HG03064 (cell line): ENCODE data around the gene RAB25.
"Not testable (repeated sequence)": the region's sequence is repeated elsewhere in the genome, so short reads cannot be mapped to it uniquely, and the experiment has no call there.

Source experiments
- ATAC-seq: cut with Tn5 transposase; IDR thresholded peaks from one replicate; pipeline ENCODE4 v1.9.1; 2021; ENCODE audit warnings: low read depth; ENCODE audit not compliant: unreplicated experiment

The RAB25 gene

DNA sequence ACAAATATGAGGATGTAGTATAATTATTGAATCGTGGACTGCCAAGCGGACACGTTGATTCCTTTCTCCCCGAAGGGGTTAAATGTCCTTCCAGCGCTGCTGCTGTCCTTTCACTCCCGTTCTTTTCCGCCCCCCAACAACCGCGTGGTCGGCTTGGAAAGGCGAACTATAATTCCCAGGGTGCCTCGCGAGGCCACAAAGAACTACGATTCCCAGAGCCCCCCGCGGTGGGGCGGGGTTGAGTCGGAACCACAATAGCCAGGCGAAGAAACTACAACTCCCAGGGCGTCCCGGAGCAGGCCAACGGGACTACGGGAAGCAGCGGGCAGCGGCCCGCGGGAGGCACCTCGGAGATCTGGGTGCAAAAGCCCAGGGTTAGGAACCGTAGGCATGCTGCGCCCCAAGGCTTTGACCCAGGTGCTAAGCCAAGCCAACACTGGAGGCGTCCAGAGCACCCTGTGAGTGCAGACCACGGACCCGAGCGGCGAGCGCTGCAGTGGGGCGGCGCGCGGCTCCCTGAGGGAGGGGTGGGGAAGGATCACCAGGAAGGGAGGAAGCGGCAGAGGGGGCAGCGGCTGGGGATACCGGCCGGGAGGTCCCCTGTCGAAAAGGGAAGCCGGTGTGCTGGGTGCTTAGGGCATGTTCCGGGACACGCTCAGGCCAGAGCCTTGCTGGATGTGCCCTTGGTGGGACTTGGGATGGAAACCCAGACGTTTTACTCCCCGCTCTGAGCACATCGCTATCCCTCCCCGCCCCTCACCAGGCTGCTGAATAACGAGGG, 6.3 kb upstream of the RAB25 start, which contains the start of gene LAMTOR2:
Gene LAMTOR2 (plus strand): TSS at position 283 of the 781 bp plus-strand sequence. CDS start 108 bp downstream, at position 391.
- peak; percentile 70 for ATAC-seq

GRCh38 chr1:156055281-156056048, 5.5 kb upstream of the RAB25 start:
- no peak for ATAC-seq

GRCh38 chr1:156056326-156056849, 4.6 kb upstream of the RAB25 start:
- ATAC-seq, result no peak

GRCh38 chr1:156062189-156062588, 1.2 kb downstream of the RAB25 start:
- no peak for ATAC-seq

- no peak for ATAC-seq
These were observed 3.0 kb downstream of the RAB25 start for GRCh38 chr1:156063997-156064285.

GRCh38 chr1:156064615-156065014, 3.7 kb downstream of the RAB25 start:
- no peak for ATAC-seq

- no peak for ATAC-seq
These were observed 4.3 kb downstream of the RAB25 start for GRCh38 chr1:156065212-156065611.

DNA sequence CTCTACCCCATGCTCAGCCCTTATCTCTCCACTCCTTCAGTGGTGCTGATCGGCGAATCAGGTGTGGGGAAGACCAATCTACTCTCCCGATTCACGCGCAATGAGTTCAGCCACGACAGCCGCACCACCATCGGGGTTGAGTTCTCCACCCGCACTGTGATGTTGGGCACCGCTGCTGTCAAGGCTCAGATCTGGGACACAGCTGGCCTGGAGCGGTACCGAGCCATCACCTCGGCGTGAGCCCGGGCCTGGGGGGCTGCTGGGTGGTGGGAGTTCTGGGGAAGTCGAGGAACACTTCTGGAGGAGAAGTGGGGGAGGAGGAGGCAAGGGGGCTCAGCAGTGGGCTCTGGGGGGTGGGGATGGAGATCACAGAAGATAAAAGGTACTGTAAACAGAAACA, 4.9 kb downstream of the RAB25 start:
- ATAC-seq, result no peak

- no peak for ATAC-seq
These were observed 6.3 kb downstream of the RAB25 start for GRCh38 chr1:156067262-156067661.

DNA sequence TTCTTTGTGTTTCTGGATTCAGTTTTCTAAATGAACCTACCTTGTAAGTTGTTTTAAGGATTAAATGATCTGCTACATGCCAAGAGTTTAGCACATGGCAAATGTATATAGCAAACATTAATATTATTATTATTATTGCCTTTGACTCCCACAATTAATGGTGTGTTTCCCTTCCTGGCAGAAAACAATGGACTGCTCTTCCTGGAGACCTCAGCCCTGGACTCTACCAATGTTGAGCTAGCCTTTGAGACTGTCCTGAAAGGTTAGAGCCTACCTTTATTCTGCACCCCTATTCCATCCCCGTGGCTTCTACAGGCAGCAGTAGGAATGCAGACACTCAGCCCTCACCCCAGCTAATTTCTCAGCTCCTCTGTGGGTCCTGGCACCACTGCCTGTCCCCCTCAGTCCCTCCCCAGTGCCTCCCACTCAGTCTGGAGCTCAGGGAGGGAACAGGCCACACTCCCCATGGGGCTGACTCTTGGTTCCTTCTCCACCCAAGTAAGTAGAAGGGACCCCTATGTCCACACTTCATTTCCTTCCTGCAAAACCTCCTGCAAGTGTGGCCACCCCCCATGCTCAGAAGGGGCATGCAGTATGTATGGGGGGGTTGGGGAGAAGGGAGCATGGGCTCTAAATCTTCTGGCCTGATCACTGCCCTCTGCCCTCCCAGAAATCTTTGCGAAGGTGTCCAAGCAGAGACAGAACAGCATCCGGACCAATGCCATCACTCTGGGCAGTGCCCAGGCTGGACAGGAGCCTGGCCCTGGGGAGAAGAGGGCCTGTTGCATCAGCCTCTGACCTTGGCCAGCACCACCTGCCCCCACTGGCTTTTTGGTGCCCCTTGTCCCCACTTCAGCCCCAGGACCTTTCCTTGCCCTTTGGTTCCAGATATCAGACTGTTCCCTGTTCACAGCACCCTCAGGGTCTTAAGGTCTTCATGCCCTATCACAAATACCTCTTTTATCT, 8.8 kb downstream of the RAB25 start:
- no peak for ATAC-seq

GRCh38 chr1:156070548-156070947, 9.6 kb downstream of the RAB25 start:
- ATAC-seq, result no peak

- not testable (repeated sequence) for ATAC-seq
These were observed 10.4 kb downstream of the RAB25 start for GRCh38 chr1:156071332-156071816.

DNA sequence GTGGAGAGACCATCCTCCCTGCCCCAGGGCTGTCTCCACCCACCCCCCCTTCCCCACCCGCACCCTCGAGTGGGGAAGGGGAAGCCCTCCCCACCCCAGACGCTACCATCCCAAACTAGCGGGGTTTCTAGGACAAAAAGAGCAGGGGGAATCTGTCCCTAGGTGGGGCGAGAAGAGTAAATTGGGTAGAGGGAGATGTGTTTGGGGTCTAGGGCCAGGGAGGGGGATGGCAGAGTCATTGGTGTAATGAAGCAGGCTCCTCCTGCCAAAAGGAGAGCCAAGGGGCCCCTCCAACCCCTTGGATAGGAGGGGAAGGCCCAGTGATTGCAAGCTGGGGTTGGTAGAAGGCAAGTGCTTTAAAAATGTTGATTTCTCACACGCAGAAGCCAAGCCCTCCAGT, 11.3 kb downstream of the RAB25 start:
- ATAC-seq, result no peak

- ATAC-seq, result no peak
These were observed 12.2 kb downstream of the RAB25 start for GRCh38 chr1:156073110-156073687.

- no peak for ATAC-seq
These were observed 12.8 kb downstream of the RAB25 start for GRCh38 chr1:156073740-156074139.

DNA sequence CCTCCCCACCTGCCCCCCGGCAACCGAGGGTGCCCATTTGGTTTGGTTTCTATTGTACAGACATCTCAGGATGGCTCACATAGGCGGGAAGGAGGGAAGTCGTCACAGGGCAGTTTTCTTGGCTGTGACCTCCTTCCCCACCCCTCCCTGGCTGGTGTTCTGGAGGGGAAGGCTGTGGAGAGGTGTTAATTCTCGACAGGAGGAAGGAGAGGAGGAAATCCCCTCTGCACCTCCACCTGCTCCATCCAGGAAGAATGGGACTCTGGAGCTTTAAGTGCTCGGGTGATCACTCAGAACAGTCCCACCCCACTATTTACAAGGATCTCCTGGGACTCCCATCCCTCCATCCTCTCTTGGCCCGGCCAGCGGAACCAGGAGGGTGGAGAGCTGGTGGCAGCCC, 13.7 kb downstream of the RAB25 start:
- no peak for ATAC-seq

- ATAC-seq, result no peak
These were observed 14.2 kb downstream of the RAB25 start for GRCh38 chr1:156075162-156075561.

GRCh38 chr1:156075775-156076204, 14.8 kb downstream of the RAB25 start:
- no peak for ATAC-seq

- ATAC-seq, result no peak
These were observed 15.9 kb downstream of the RAB25 start for GRCh38 chr1:156076609-156077429.
